Neutrophil (primary cell): ENCODE measurements around the gene ST3GAL5.

Source experiments
- H3K27ac ChIP-seq: fragments of 200-600 bp; sonication (generic); 2 replicates; pipeline ENCODE4 v1.5.1; 2016; ENCODE audit warnings: mild to moderate bottlenecking, moderate library complexity
- H3K27me3 ChIP-seq: fragments of 200-600 bp; sonication (generic); 2 replicates; pipeline ENCODE4 v1.6.0; 2016; ENCODE audit warnings: mild to moderate bottlenecking
- H3K36me3 ChIP-seq: fragments of 200-600 bp; sonication (generic); 2 replicates; pipeline ENCODE4 v1.5.1; 2017
- H3K4me1 ChIP-seq, 2 experiments: fragments of 200-600 bp in 1 of 2; sonication (generic) in 1 of 2; 1 replicate in 1 of 2; 2 replicates in 1 of 2; pipeline versions ENCODE4 v1.5.1 to v1.6.1; 2013 to 2016; ENCODE audit warnings: low read depth in 1 of 2, low read length in 1 of 2, mild to moderate bottlenecking in 1 of 2, moderate library complexity in 1 of 2; ENCODE audit not compliant: control insufficient read depth in 1 of 2, insufficient read depth in 1 of 2
- H3K4me3 ChIP-seq, 2 experiments: fragments of 200-600 bp in 1 of 2; sonication (generic) in 1 of 2; 1 replicate in 1 of 2; 2 replicates in 1 of 2; pipeline ENCODE4 v1.5.1; 2013 to 2016; ENCODE audit warnings: low read depth in 1 of 2, low read length in 1 of 2, mild to moderate bottlenecking in 1 of 2, moderate library complexity in 1 of 2
- H3K9me3 ChIP-seq: fragments of 200-600 bp; sonication (generic); 2 replicates; pipeline ENCODE4 v1.5.1; 2016
- TF ChIP-seq, protein P1 (sequence below): fragments of 200-600 bp; sonication (generic); IDR thresholded peaks from 2 replicates; pipeline ENCODE4 v1.5.1; 2016; ENCODE audit warnings: antibody characterized with exemption

Gene ST3GAL5

GRCh38 chr2:85812094-85812735 is 76.6 kb downstream of the ST3GAL5 start:
- Histone ChIP-seq H3K36me3 (no peaks in the 10 kb centered on the region), H3K27ac (no peak overlapping the region), H3K4me3 (no peak overlapping the region), H3K27me3 (peaks cover 21% of the 10 kb centered on the region), H3K9me3 (no peaks in the 10 kb centered on the region), H3K4me1 (no peaks in the 10 kb centered on the region)
- TF ChIP-seq, protein P1, sequence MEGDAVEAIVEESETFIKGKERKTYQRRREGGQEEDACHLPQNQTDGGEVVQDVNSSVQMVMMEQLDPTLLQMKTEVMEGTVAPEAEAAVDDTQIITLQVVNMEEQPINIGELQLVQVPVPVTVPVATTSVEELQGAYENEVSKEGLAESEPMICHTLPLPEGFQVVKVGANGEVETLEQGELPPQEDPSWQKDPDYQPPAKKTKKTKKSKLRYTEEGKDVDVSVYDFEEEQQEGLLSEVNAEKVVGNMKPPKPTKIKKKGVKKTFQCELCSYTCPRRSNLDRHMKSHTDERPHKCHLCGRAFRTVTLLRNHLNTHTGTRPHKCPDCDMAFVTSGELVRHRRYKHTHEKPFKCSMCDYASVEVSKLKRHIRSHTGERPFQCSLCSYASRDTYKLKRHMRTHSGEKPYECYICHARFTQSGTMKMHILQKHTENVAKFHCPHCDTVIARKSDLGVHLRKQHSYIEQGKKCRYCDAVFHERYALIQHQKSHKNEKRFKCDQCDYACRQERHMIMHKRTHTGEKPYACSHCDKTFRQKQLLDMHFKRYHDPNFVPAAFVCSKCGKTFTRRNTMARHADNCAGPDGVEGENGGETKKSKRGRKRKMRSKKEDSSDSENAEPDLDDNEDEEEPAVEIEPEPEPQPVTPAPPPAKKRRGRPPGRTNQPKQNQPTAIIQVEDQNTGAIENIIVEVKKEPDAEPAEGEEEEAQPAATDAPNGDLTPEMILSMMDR = no peak

DNA sequence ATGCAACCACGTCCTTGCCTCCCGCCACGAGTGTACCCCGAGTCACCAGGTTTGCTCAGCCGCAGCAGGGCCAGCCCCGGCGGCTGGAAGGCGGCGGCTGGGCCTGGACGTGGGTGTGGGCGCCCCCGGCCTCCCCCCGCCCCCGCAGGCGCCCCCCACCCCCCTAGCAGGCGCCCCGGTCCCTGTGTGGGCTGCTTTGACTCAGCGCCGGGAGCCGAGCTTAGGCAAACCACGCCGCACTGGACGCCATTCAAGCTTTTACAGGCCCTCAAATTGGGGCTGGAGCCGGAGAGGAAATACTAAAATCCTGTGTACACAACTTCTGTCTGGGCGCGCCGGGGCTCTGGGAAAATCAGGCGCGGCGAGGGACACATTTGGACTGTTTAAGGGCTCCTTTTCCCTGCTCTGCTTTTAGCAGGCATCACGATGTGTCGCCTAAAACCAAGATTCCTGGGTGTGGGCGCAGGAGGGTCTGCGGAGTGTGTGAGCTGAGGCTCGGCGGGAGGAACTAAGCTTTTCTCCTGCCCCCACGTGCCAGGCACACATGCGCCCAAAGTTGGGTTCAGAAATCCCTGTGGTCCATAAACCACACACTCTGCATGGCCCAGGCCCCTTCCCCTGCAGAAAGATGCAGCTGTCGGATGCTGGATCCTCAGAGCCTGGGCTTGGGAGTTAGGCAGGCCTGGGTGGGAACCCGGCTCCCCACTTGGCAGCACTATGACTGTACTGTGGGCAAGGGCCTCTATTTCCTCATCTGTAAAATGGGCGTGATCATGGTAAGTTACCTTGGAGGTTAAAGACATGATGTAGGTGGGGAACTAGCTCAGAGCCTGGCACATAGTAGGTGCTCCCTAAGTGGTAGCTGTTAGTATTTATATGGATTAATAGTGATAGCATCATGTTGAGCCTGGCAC is 77.4 kb downstream of the ST3GAL5 start:
- H3K36me3 ChIP-seq = no peaks in the 10 kb centered on the region
- TF ChIP-seq, protein P1 = no peak
- no peak overlapping the region for H3K27ac ChIP-seq
- no peak overlapping the region for H3K4me3 ChIP-seq
- peaks cover 21% of the 10 kb centered on the region for H3K27me3 ChIP-seq
- peaks cover 6 to 7% of the 10 kb centered on the region in 2 experiments for H3K4me1 ChIP-seq
- H3K9me3 ChIP-seq = no peaks in the 10 kb centered on the region

GRCh38 chr2:85810371-85811179 is 78.2 kb downstream of the ST3GAL5 start:
- Histone ChIP-seq H3K27ac (no peak overlapping the region), H3K27me3 (peaks cover 21% of the 10 kb centered on the region), H3K36me3 (no peaks in the 10 kb centered on the region), H3K9me3 (no peaks in the 10 kb centered on the region), H3K4me3 (no peak overlapping the region), H3K4me1 (peaks cover 13 to 14% of the 10 kb centered on the region in 2 experiments)
- TF ChIP-seq, protein P1 = no peak

GRCh38 chr2:85807756-85808155 is 81.0 kb downstream of the ST3GAL5 start:
- H3K27ac ChIP-seq = no peak overlapping the region
- H3K4me1 ChIP-seq = peaks cover 19 to 20% of the 10 kb centered on the region in 2 experiments
- no peaks in the 10 kb centered on the region for H3K9me3 ChIP-seq
- TF ChIP-seq, protein P1 = no peak
- no peak overlapping the region for H3K4me3 ChIP-seq
- H3K27me3 ChIP-seq = peaks cover 21% of the 10 kb centered on the region
- no peaks in the 10 kb centered on the region for H3K36me3 ChIP-seq

DNA sequence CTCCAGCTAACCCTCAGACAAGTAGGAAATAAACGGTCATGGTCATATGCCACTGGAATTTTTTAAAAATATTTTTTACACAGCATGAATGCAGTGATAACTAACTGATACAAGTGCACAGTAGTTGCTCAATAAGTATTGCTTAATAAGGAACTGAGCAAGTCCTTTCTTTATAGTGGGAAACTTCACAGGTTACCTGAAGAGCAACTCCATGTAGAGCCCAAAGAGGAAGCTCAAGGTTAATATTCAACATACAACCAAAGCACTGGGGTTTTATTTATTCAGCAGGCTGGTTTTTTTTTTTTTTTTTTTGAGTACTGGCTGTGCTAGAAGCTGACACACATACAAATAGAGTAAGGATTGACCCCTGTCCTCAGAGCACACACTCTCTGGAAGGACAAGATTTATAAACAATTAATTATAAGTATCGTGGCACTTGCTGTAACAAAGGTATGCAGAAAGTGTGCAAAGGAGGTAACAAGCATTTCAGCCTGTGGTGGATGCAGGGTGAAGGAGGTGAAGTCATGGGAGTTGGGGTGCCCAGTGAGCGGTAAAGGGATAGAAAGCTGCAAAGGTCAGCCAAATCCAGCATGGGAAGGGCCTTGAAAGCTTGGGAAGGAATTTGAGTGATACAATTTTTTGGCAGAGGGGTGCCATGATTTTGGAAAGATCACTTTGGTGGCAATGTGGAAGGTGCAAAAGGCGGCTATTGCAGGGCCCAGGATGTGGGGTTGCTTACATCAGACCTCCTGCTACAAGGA is 82.3 kb downstream of the ST3GAL5 start:
- Histone ChIP-seq H3K36me3 (no peaks in the 10 kb centered on the region), H3K9me3 (no peaks in the 10 kb centered on the region), H3K27ac (no peak overlapping the region), H3K27me3 (peaks cover 13% of the 10 kb centered on the region), H3K4me1 (peaks cover 19 to 20% of the 10 kb centered on the region in 2 experiments), H3K4me3 (no peak overlapping the region)
- TF ChIP-seq, protein P1 = no peak
